HepG2 (cell line): ENCODE data around the gene NOP9. TPM values are rescaled to one million over a fixed set of nuclear protein-coding genes. Genes with fewer than 3 reads are reported as not detected.

ENCODE experiments used
- KAT7 ChIP-seq: IDR thresholded peaks from 2 replicates; pipeline ENCODE4 v1.6.1; 2018; ENCODE audit warnings: borderline replicate concordance, missing compliant biosample characterization
- KDM6A ChIP-seq: IDR thresholded peaks from 2 replicates; pipeline ENCODE4 v1.6.1; 2016; ENCODE audit warnings: low read depth
- KLF15 ChIP-seq: sonication (generic); formaldehyde crosslinking; IDR thresholded peaks from 2 replicates; pipeline ENCODE4 v1.8.1; 2023; ENCODE audit warnings: borderline replicate concordance, mild to moderate bottlenecking, inconsistent platforms, missing genetic modification reagents, mixed read lengths
- MXD4 ChIP-seq: IDR thresholded peaks from 2 replicates; pipeline ENCODE4 v1.6.1; 2016; ENCODE audit warnings: mild to moderate bottlenecking, missing biosample characterization, missing genetic modification reagents
- NFATC3 ChIP-seq: sonication (generic); formaldehyde crosslinking; IDR thresholded peaks from 2 replicates; pipeline ENCODE4 v1.5.1; 2020; ENCODE audit warnings: mild to moderate bottlenecking, missing genetic modification reagents
- NKX3-1 ChIP-seq: sonication (generic); formaldehyde crosslinking; IDR thresholded peaks from 2 replicates; pipeline ENCODE4 v1.5.0; 2020; ENCODE audit warnings: missing genetic modification reagents
- NONO ChIP-seq, 2 experiments: fragments of 450-650 bp in 1 of 2; sonication (generic) in 1 of 2; formaldehyde crosslinking in 1 of 2; IDR thresholded peaks in 1 of 2; conservative IDR thresholded peaks in 1 of 2; 2 replicates each; pipeline versions ENCODE4 v1.6.1 to v1.8.0; 2017 to 2022; ENCODE audit warnings: mild to moderate bottlenecking in 1 of 2, missing genetic modification reagents in 1 of 2, moderate library complexity in 1 of 2
- SIN3B ChIP-seq: fragments of 150-350 bp; IDR thresholded peaks from 2 replicates; pipeline ENCODE4 v1.6.1; 2014; ENCODE audit warnings: low read length
- ZKSCAN1 ChIP-seq: fragments of 150-350 bp; IDR thresholded peaks from 2 replicates; pipeline ENCODE4 v1.6.1; 2014; ENCODE audit warnings: low read length
- ZMYM4 ChIP-seq: sonication (generic); formaldehyde crosslinking; IDR thresholded peaks from 2 replicates; pipeline ENCODE4 v1.8.1; 2023; ENCODE audit warnings: mild to moderate bottlenecking, missing genetic modification reagents
- ZNF124 ChIP-seq: sonication (generic); formaldehyde crosslinking; IDR thresholded peaks from 2 replicates; pipeline ENCODE4 v1.4.0; 2020; ENCODE audit warnings: missing genetic modification reagents
- ZNF282 ChIP-seq: fragments of 450-650 bp; IDR thresholded peaks from 2 replicates; pipeline ENCODE4 v1.6.1; 2018; ENCODE audit not compliant: partially characterized antibody
- ZNF350 ChIP-seq: sonication (generic); formaldehyde crosslinking; IDR thresholded peaks from 2 replicates; pipeline ENCODE4 v1.4.0; 2020; ENCODE audit warnings: mild to moderate bottlenecking, low read depth, missing genetic modification reagents, borderline replicate concordance
- ZNF431 ChIP-seq: sonication (generic); formaldehyde crosslinking; IDR thresholded peaks from 2 replicates; pipeline ENCODE4 v1.9.0; 2022; ENCODE audit warnings: missing genetic modification reagents, low read depth, mild to moderate bottlenecking, borderline replicate concordance
- ZNF713 ChIP-seq: sonication (generic); formaldehyde crosslinking; IDR thresholded peaks from 2 replicates; pipeline ENCODE4 v1.4.0; 2020; ENCODE audit warnings: mild to moderate bottlenecking, missing genetic modification reagents
- ZNF737 ChIP-seq: sonication (generic); formaldehyde crosslinking; IDR thresholded peaks from 2 replicates; pipeline ENCODE4 v1.5.0; 2020; ENCODE audit warnings: missing genetic modification reagents, mild to moderate bottlenecking, borderline replicate concordance
- ZNF747 ChIP-seq: sonication (generic); formaldehyde crosslinking; IDR thresholded peaks from 2 replicates; pipeline ENCODE4 v1.8.1; 2023; ENCODE audit warnings: missing genetic modification reagents, mild to moderate bottlenecking, borderline replicate concordance
- ZSCAN31 ChIP-seq: sonication (generic); formaldehyde crosslinking; IDR thresholded peaks from 2 replicates; pipeline ENCODE4 v1.5.0; 2020; ENCODE audit warnings: low read depth, mild to moderate bottlenecking, missing genetic modification reagents
- polyA plus RNA-seq, 8 experiments: library from polyadenylated mRNA; depleted of rRNA in 3 of 8; stranded (reverse) in 7 of 8; unstranded in 1 of 8; fragments of >200 nt; fragmentation: Illumina TruSeq in 4 of 8; extraction: Trizol in 4 of 8; gene quantifications; 2 replicates each; pipeline versions ENCODE4 v1.2.1 to v1.2.3, GENCODE V29; 2011 to 2016; ENCODE audit warnings: low read depth in 4 of 8, missing spikeins in 1 of 8, mixed read lengths in 1 of 8; ENCODE audit not compliant: insufficient read depth in 1 of 8
- total RNA-seq, 5 experiments: library from RNA; depleted of rRNA; stranded (reverse); fragments of >200 nt; fragmentation: Illumina TruSeq; extraction: Trizol; gene quantifications; 2 replicates each; pipeline ENCODE4 v1.2.3, GENCODE V29; 2016; ENCODE audit warnings: low read depth in 1 of 5
- TF ChIP-seq, protein P1 (sequence below): sonication (generic); formaldehyde crosslinking; IDR thresholded peaks from 2 replicates; pipeline ENCODE4 v1.4.0; 2020; ENCODE audit warnings: mild to moderate bottlenecking, missing genetic modification reagents
- TF ChIP-seq, protein P2 (sequence below): sonication (generic); formaldehyde crosslinking; IDR thresholded peaks from 2 replicates; pipeline ENCODE4 v1.5.1; 2020; ENCODE audit warnings: missing genetic modification reagents, mild to moderate bottlenecking, borderline replicate concordance
- TF ChIP-seq, protein P3 (sequence below): sonication (generic); formaldehyde crosslinking; IDR thresholded peaks from 2 replicates; pipeline ENCODE4 v1.9.0; 2022; ENCODE audit warnings: missing genetic modification reagents, mild to moderate bottlenecking, borderline replicate concordance
- TF ChIP-seq, protein P4 (sequence below): sonication (generic); formaldehyde crosslinking; IDR thresholded peaks from 2 replicates; pipeline ENCODE4 v1.8.0; 2022; ENCODE audit warnings: missing genetic modification reagents, mild to moderate bottlenecking, moderate library complexity, borderline replicate concordance
- TF ChIP-seq, protein P5 (sequence below): sonication (generic); formaldehyde crosslinking; IDR thresholded peaks from 2 replicates; pipeline ENCODE4 v1.5.0; 2020; ENCODE audit warnings: mild to moderate bottlenecking, low read depth, missing genetic modification reagents, borderline replicate concordance

The NOP9 gene
- total and polyA plus RNA-seq, 2 of the 13 experiments (the other 11 are each of a cell fraction or from before 2014, with no cell fraction given) = 24.5 to 61.6 TPM

DNA sequence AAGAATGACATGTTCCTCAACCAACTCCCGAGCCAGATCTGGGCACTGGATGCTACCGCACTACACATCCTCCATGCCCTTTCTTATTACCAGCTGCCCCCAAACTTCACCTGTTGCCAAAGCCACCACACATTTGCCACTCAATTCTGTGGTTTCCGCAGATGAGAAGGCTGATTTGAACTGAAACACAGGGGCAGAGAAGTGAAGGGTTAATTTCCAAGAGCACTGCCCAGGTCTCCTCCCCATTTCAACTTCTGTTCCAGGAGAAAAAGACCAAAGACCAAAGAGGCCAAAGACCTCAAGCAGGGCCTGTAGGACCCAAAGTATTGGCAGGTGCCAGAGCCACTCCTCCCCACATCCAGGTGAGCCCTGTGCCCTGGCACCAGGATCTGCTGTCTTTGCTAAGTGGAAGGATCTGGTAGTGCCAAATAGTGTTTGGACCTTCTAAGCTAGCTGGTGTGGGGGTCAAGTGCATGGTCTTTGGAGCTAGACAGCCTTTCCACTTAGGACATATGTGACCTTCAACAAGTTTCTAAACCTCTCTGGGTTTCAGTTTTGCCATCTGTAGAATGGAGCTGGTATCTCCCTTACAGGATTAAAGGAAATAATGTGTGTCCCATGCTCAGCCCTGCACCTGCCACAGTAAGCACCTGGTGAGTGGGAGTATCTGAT, 8.1 kb upstream of the NOP9 start (continued):
- TF ChIP-seq, protein P1, sequence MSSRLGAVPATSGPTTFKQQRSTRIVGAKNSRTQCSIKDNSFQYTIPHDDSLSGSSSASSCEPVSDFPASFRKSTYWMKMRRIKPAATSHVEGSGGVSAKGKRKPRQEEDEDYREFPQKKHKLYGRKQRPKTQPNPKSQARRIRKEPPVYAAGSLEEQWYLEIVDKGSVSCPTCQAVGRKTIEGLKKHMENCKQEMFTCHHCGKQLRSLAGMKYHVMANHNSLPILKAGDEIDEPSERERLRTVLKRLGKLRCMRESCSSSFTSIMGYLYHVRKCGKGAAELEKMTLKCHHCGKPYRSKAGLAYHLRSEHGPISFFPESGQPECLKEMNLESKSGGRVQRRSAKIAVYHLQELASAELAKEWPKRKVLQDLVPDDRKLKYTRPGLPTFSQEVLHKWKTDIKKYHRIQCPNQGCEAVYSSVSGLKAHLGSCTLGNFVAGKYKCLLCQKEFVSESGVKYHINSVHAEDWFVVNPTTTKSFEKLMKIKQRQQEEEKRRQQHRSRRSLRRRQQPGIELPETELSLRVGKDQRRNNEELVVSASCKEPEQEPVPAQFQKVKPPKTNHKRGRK = no peak
- no peak for TF ChIP-seq ZNF747
- TF ChIP-seq, protein P2, sequence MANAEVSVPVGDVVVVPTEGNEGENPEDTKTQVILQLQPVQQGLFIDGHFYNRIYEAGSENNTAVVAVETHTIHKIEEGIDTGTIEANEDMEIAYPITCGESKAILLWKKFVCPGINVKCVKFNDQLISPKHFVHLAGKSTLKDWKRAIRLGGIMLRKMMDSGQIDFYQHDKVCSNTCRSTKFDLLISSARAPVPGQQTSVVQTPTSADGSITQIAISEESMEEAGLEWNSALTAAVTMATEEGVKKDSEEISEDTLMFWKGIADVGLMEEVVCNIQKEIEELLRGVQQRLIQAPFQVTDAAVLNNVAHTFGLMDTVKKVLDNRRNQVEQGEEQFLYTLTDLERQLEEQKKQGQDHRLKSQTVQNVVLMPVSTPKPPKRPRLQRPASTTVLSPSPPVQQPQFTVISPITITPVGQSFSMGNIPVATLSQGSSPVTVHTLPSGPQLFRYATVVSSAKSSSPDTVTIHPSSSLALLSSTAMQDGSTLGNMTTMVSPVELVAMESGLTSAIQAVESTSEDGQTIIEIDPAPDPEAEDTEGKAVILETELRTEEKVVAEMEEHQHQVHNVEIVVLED (CRISPR knock-in tag) = no peak
- no peak for TF ChIP-seq ZNF713
- TF ChIP-seq, protein P3, sequence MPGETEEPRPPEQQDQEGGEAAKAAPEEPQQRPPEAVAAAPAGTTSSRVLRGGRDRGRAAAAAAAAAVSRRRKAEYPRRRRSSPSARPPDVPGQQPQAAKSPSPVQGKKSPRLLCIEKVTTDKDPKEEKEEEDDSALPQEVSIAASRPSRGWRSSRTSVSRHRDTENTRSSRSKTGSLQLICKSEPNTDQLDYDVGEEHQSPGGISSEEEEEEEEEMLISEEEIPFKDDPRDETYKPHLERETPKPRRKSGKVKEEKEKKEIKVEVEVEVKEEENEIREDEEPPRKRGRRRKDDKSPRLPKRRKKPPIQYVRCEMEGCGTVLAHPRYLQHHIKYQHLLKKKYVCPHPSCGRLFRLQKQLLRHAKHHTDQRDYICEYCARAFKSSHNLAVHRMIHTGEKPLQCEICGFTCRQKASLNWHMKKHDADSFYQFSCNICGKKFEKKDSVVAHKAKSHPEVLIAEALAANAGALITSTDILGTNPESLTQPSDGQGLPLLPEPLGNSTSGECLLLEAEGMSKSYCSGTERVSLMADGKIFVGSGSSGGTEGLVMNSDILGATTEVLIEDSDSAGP (CRISPR knock-in tag) = no peak
- TF ChIP-seq MXD4 (CRISPR knock-in tag) = no peak
- no peak for TF ChIP-seq KAT7 (CRISPR knock-in tag)
- no peak for TF ChIP-seq ZSCAN31
- TF ChIP-seq NFATC3 = no peak
- TF ChIP-seq ZMYM4 (CRISPR knock-in tag) = 0 out of 2 replicates have a peak, but pooled peaks have one; percentile 36
- no peak for TF ChIP-seq NKX3-1 (CRISPR knock-in tag)
- TF ChIP-seq, protein P4, sequence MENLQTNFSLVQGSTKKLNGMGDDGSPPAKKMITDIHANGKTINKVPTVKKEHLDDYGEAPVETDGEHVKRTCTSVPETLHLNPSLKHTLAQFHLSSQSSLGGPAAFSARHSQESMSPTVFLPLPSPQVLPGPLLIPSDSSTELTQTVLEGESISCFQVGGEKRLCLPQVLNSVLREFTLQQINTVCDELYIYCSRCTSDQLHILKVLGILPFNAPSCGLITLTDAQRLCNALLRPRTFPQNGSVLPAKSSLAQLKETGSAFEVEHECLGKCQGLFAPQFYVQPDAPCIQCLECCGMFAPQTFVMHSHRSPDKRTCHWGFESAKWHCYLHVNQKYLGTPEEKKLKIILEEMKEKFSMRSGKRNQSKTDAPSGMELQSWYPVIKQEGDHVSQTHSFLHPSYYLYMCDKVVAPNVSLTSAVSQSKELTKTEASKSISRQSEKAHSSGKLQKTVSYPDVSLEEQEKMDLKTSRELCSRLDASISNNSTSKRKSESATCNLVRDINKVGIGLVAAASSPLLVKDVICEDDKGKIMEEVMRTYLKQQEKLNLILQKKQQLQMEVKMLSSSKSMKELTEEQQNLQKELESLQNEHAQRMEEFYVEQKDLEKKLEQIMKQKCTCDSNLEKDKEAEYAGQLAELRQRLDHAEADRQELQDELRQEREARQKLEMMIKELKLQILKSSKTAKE (CRISPR knock-in tag) = no peak
- no peak for TF ChIP-seq NONO (IDR thresholded peaks at IDR 0.05)
- TF ChIP-seq NONO (CRISPR knock-in tag; conservative IDR thresholded peaks at IDR 0.05) = peak; percentile 52; the same call in 1 of the 2 replicates
- no peak for TF ChIP-seq ZNF350
- no peak for TF ChIP-seq ZNF282
- TF ChIP-seq, protein P5, sequence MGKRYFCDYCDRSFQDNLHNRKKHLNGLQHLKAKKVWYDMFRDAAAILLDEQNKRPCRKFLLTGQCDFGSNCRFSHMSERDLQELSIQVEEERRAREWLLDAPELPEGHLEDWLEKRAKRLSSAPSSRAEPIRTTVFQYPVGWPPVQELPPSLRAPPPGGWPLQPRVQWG = no peak
- TF ChIP-seq ZNF124 = no peak
- no peak for TF ChIP-seq KLF15
- TF ChIP-seq ZKSCAN1 = no peak
- 0 out of 2 replicates have a peak, but pooled peaks have one; percentile 22 for TF ChIP-seq ZNF431 (CRISPR knock-in tag)
- TF ChIP-seq ZNF737 (CRISPR knock-in tag) = no peak
- no peak for TF ChIP-seq SIN3B
- no peak for TF ChIP-seq KDM6A (CRISPR knock-in tag)
